WI38 (cell line): Measurements from ENCODE around the gene SRCIN1.
"Not testable (repeated sequence)": the region's sequence is repeated elsewhere in the genome, so short reads cannot be mapped to it uniquely, and the experiment has no call there.

Experiments used
- H3K4me3 ChIP-seq: 2 replicates; pipeline ENCODE4 v1.5.1; 2011; ENCODE audit warnings: low read depth, mild to moderate bottlenecking, control low read depth, low read length
- CTCF ChIP-seq: IDR thresholded peaks from 2 replicates; pipeline ENCODE4 v1.5.1; 2012; ENCODE audit warnings: low read depth, mild to moderate bottlenecking, control low read depth, low read length

Gene SRCIN1

DNA sequence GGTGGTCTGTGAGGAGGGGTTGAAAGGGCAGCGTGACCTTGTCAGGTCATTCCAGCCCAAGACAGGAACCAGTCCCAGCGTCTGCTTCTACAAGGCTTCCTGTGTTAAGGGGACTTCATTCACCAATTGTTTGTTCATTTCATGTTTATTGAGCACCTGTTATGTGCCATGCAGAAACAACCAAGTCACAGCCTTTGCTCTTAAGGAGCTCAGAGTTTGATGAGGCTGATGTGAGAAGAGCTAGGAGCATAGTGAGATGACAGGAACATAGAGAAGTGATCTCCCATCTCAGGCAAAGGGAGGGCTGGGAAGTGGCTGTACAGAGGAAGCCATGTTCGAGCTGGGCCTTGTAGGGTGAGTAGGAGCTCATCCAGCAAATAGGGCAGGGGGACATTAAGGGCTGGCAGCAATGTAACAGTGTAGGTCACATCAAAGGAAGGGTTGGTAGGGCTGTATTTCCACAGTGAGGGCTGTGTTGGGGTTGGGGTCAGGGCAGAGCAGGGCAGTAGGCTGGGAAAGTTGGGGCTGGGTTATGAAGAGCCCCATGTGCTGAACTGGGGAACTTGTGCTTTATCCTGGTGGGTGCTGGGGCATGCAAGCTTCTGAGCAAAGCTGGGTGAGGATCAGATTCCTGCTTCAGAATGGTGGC, 97.7 kb downstream of the SRCIN1 start:
- no peak overlapping the region for H3K4me3 ChIP-seq
- no peak for TF ChIP-seq CTCF

GRCh38 chr17:38507436-38507835, 98.3 kb downstream of the SRCIN1 start:
- no peak for TF ChIP-seq CTCF

GRCh38 chr17:38504216-38504615, 101.5 kb downstream of the SRCIN1 start:
- no peak for TF ChIP-seq CTCF
- no peak overlapping the region for H3K4me3 ChIP-seq

More at GRCh38 chr17:38507436-38507835, 98.3 kb downstream of the SRCIN1 start:
- H3K4me3 ChIP-seq: no peak overlapping the region

- not testable (repeated sequence) for H3K4me3 ChIP-seq
Observed at GRCh38 chr17:38503286-38503913, 102.4 kb downstream of the SRCIN1 start.

- H3K4me3 ChIP-seq: not testable (repeated sequence)
Observed at GRCh38 chr17:38501718-38502117, 104.0 kb downstream of the SRCIN1 start.

DNA sequence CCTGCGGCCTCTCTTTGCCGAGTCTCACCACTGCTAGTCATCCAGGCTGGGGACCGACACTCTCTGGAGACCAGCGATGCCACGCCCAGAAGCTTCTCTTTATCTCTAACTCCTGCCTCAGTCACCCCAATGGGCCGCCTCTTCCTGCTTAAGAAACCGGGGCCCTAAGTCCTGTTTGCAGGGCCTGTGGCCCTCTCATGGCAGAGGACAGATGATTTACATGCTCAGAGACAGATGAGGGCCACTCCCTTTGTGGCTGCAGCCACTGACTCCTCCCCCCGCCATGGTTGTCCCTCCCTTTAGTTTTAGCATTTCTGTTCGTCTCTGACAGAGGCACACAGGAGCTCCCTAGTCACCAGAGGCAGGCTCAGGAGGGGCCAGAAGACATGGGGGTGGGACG, 106.5 kb downstream of the SRCIN1 start:
- H3K4me3 ChIP-seq: not testable (repeated sequence)

- no peak for TF ChIP-seq CTCF
Observed at GRCh38 chr17:38498353-38498752, 107.4 kb downstream of the SRCIN1 start.

GRCh38 chr17:38497656-38498055, 108.1 kb downstream of the SRCIN1 start:
- H3K4me3 ChIP-seq: not testable (repeated sequence)

More at GRCh38 chr17:38498353-38498752, 107.4 kb downstream of the SRCIN1 start:
- H3K4me3 ChIP-seq: no peak overlapping the region

DNA sequence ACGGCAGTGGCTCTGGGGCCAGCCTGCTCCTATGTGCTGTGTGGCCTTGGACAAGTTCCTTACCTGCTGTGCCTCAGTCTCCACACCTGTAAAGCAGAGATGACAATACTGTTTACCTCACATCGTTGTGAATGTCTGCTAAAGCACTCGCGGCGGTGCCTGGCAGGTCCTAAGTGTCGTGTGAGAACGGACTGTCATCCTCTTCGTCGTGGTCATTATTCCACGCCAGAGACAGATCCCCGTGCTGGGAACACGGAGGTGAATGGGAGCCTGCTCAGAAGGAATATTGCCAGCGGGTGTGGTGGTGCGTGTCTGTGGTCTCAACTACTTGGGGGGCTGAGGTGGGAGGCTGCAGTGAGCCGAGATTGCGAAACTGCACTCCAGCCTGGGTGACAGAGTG, 111.6 kb downstream of the SRCIN1 start:
- H3K4me3 ChIP-seq: not testable (repeated sequence)

DNA sequence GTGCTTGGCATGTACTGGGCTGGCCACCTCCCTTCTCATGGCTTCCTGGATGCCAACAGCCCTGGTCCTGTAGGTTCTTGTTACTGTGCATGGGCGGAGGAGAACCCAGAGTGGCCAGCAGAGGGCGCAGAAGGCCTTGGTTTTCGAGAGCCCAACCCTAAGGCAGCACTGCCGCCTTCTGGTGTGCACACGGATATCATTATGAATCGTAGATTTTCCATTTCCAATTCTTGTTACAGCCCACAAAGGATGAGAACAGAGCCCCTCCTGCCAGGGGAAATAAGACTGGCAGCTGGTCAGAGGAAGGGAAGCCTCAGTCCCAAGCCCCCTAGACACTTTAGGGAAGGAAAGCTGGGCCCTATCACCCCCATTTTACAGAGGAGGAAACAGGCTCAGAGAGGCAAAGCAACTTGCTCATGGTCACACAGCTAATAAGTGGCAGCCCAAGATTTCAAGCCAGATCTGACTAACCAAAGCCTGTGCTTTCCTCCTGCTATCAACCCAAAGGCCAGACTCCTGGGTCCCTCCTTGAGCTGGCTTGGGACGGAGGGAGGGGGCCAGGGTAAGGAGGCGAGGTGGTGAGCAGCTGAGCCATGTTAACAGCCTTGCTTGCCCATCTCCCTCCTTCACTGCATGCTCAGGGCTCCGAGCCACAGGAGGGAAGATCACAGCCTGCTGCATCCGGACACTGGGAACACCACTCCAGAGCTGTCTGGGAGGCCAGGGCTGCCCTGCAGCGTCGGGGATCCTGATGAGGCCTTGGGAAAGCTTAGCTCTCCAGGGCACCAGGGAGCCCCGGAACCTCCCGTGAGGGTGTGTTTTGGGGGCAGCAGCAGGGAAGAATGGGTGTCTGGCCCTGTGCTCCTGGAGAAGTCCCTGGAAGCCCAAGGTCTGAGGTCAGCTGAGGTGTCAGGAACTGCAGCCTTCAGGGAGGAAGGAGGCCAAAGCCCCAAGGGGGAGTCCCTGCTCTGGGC, 113.4 kb downstream of the SRCIN1 start:
- peak; percentile 66 for TF ChIP-seq CTCF
- not testable (repeated sequence) for H3K4me3 ChIP-seq

DNA sequence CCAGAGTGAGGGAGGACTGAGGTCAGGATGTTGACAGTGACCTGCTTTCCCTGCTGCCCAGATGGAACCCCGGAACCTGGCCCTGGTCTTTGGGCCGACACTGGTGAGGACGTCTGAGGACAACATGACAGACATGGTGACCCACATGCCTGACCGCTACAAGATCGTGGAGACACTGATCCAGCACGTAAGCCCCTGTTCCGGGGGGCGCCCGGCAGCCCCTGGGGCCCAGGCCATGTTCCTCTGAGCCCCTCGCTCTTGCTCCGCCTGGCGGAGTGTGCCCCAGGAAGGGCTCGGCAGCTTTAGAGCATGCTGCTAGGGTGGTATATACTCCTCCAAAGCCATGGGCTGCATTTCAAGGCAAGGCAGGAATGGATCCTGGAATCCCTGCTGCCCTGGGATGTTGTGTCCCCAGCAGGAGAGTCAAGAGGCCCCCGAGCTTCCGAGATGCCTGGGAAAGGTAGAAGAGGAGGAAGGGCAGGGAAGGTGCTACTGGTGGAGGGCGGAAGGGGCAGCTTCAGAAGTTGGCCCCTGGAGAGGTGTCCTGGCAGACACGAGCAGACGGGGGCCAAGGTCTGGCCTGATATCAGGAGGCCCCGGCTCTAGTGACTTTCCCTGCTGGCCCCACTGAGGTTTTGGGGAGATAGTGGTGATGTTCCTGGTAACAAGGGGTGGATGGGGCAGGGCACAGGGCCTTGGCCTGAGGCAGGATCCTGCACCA, 114.2 kb downstream of the SRCIN1 start:
- H3K4me3 ChIP-seq: not testable (repeated sequence)

GRCh38 chr17:38489774-38490173, 116.0 kb downstream of the SRCIN1 start:
- H3K4me3 ChIP-seq: not testable (repeated sequence)

DNA sequence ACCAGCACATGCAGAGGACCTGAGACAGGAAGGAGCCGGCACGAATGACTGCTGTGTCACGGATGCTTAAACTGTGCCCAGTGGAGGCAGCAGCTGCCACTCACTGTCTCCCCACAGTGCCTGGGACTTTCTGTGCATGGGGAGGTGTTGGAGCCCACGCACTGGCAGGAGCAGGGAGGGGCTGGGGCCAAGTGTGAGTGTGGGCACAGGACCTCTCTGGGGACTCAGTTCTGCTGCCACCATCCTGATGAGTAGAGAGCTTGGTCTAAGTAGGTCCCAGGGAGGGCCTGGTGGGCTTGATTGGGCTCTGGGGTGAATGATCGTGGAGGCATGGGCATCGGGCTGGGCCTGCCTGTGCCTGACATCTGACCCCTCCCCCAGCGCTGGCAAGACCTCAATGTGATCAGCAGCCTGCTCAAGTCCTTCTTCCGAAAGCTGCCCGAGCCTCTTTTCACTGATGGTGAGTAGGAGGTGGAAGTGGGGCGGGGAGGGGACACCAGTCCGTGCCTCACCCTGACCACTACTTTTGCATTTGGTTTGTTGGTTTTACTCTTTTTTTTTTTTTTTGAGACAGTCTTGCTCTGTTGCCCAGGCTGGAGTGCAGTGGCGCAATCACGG, 120.0 kb downstream of the SRCIN1 start:
- H3K4me3 ChIP-seq: not testable (repeated sequence)
